Measurements from ENCODE around the gene DBH.

- TF ChIP-seq CTCF (IDR thresholded peaks at IDR 0.05; ENCODE audit: insufficient read depth, low read length), result no peak
- no peak for TF ChIP-seq REST (IDR thresholded peaks at IDR 0.05; ENCODE audit: insufficient replicate concordance, low read depth)
These were observed 45.6 kb downstream of the DBH start for GRCh38 chr9:133681658-133682306.
